Activated CD4-positive, alpha-beta T cell treated with anti-CD3 and anti-CD28 coated beads, Interleukin-2, amount 50 U/mL, for 4 hours (primary cell): Measurements from ENCODE around the gene SYNM.

Experiments
- DNase-seq, 2 experiments: peaks; one replicate each; pipeline ENCODE4 v3.0.0-alpha.2; 2020

SYNM gene

GRCh38 chr15:99123713-99124451 lies 19.0 kb downstream of the SYNM start:
- DNase-seq: no peak

- no peak for DNase-seq
Observed at GRCh38 chr15:99124641-99125040, 19.8 kb downstream of the SYNM start.

GRCh38 chr15:99125061-99125891 lies 20.4 kb downstream of the SYNM start:
- DNase-seq: no peak

- DNase-seq: no peak
Observed at GRCh38 chr15:99126131-99126588, 21.3 kb downstream of the SYNM start.

GRCh38 chr15:99126930-99127329 lies 22.1 kb downstream of the SYNM start:
- DNase-seq: no peak

GRCh38 chr15:99127773-99128172 lies 22.9 kb downstream of the SYNM start:
- DNase-seq: no peak

- DNase-seq: no peak
Observed at GRCh38 chr15:99128411-99128810, 23.5 kb downstream of the SYNM start.

- no peak for DNase-seq
Observed at GRCh38 chr15:99129644-99130043, 24.8 kb downstream of the SYNM start.

- DNase-seq: no peak
Observed at GRCh38 chr15:99130314-99130713, 25.4 kb downstream of the SYNM start.

GRCh38 chr15:99130765-99131440 lies 26.0 kb downstream of the SYNM start:
- no peak for DNase-seq

- DNase-seq: no peak
Observed at GRCh38 chr15:99131441-99132023, 26.7 kb downstream of the SYNM start.

GRCh38 chr15:99132122-99132521 lies 27.2 kb downstream of the SYNM start:
- DNase-seq: no peak

GRCh38 chr15:99132634-99133287 lies 27.9 kb downstream of the SYNM start:
- DNase-seq: no peak

- no peak for DNase-seq
Observed at GRCh38 chr15:99134317-99134821, 29.5 kb downstream of the SYNM start.

GRCh38 chr15:99135194-99135593 lies 30.3 kb downstream of the SYNM start:
- no peak for DNase-seq

- no peak for DNase-seq
Observed at GRCh38 chr15:99137111-99137546, 32.2 kb downstream of the SYNM start.

GRCh38 chr15:99137877-99138276 lies 33.0 kb downstream of the SYNM start:
- DNase-seq: no peak

- DNase-seq: no peak
Observed at GRCh38 chr15:99138491-99138982, 33.7 kb downstream of the SYNM start.

GRCh38 chr15:99139276-99139675 lies 34.4 kb downstream of the SYNM start:
- DNase-seq: no peak

- DNase-seq: no peak
Observed at GRCh38 chr15:99140590-99140989, 35.7 kb downstream of the SYNM start.

- DNase-seq: no peak
Observed at GRCh38 chr15:99141943-99142342, 37.1 kb downstream of the SYNM start.

GRCh38 chr15:99142562-99142961 lies 37.7 kb downstream of the SYNM start:
- no peak for DNase-seq
